Measurements from ENCODE around the gene KMT2D.
"Not testable (repeated sequence)": the region's sequence is repeated elsewhere in the genome, so short reads cannot be mapped to it uniquely, and the experiment has no call there.

Gene KMT2D

DNA sequence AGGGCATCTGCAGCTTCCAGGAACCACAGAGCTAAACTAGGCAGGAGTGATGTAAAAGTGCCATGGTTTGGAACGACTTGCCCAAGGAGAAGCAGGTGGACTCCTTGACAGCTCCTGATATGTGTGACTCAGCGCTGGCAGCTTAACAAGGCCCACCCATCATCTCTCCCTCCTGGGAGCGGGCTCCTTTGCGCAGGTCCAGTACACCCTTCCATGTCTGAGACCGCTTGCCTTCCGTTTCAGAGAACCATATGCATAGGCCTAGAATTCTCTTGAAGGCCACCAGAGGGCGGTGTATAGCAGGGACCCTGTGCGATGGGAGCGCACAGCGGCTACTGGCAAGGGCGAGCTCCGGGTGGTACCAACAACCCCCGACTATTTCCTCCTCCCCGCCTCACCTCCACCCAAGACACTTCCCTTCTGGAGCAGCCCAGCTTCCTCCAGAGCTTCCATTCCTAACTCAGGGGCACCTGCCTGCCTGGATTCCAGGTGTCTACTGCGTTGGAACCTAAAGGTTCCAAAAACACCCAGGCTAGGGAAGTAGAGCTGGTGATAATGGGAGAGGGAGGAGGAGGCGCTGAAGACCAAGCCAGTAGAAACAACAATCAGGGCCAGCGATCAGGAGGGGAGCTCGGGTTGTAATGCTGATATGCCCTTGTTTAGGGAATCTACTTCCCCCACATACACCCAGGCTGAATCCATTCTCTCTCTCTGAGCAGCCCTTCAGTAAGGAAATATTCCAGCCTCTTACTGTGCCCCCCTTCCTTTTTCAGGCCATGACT lies 27.7 kb upstream of the KMT2D start:
- peak; percentile 74 for DNase-seq (ENCODE audit: low read depth)

DNA sequence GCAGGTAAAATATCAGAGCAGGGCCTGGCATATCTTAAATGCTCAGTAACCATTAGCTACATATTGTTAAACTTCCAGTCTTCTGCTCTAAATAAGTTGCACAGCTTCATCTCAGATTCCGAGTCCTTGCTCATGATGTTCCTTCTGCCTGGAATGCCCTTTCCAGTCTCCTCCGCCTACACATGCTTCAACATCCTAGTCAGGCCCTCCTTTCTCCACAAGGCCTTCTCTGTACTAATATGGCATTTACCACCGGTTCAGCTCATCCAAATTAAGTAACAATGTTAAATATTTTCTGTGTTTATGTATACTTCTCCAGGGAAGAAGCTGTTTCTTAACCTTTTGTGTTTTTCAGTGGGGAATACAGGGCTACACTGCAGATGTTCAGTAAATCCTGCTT lies 25.5 kb upstream of the KMT2D start:
- peak; percentile 49 for DNase-seq (ENCODE audit: low read depth)

DNA sequence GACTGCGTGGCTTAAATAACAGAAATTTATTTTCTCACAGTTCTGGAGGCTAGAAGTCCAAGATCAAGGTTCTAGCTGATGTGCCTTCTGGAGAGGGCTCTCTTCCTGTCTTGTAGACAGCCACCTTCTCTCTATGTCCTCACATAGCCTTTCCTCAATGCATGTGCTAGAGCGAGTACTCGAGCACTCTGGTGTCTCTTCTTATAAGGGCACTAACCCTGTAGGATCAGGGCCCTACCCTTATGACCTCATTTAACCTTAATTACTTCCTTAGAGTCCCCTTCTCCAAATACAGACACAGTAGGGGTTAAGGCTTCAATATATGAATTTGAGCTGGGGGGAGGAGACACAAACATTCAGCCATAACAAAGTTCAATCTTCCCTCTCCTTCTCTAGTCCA lies 23.8 kb upstream of the KMT2D start:
- DNase-seq (ENCODE audit: low read depth), result no peak

DNA sequence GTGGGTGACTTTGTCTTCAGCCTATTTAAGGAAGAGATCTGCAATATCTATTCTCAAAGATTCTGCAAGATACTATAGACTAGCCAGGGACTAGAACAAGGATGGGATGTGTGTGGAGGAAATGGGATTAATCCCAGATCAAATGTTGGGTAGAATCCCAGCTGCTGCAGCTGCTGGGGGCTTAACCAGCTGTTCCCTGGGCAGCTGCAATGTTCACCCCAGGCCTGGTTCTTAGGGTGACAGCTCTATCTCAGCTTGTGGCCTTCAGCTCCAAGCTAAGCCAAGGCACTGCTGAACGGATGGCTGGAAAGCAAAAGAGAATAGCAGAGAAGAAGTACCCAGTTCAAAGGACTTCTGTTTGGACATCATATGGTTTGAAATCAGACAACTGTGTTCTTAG lies 19.2 kb upstream of the KMT2D start:
- DNase-seq (ENCODE audit: low read depth), result no peak

DNA sequence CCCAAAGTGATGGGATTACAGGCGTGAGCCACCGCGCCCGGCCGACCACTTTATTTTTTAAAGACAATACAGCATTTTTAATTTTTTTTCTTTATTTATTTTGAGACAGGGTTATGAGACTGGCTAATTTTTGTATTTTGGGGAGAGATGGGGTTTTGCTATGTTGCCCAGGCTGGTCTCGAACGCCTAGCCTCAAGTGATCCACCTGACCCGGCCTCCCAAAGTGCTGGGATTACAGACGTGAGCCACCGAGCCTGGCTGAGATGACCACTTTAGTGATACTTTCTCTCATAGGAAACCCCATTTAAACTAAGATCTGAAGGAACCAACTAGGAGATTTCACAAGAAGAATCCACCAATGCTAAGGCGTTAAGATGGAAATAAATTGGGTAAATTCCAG lies 10.4 kb upstream of the KMT2D start:
- no peak for DNase-seq (ENCODE audit: low read depth)

DNA sequence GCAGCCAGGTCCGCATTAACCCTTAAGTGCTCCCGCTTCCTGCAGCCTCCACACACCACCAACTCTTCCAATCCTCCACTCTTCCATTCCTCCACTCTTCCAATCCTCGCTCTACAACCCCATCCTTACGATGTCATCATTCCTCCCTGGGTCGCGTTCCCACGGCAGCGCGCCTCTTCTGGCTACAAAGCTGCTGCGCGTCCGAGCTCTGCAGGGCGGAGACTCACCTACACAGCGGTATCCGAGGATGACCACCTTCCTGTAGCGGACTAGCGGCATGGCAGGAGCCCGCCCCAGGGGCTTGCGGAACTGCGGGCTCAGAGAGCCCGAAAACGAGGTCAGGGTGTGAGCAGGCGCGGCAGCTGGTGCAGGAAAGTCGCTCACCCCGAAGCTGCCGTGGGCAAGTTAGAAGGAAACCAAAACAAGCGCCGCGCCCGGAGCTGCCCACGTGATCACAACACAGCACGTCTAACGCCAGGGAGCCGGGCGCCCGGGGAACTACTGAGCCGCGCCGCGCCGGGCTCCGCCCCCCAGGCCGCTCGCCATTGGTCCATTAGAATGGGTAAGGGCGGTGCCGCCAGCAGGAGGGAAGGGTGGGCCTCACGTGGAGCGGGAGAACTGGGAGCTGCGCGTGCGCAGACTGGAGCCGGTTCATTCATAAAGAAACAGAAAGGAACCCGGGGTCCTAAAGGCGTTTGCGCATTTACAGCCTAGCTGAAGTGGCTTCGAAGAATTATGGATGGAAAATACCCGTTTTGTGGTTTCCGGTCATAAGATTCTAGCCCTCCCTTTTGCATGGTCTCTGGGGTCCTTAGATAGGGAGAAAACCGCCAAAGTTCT lies 9.1 kb upstream of the KMT2D start, which contains the start of gene RHEBL1:
Gene RHEBL1 (minus strand): TSS at position 473 of the 840 bp plus-strand sequence. CDS start 194 bp downstream, at position 279.
- peak; percentile 93 for DNase-seq (ENCODE audit: low read depth)

DNA sequence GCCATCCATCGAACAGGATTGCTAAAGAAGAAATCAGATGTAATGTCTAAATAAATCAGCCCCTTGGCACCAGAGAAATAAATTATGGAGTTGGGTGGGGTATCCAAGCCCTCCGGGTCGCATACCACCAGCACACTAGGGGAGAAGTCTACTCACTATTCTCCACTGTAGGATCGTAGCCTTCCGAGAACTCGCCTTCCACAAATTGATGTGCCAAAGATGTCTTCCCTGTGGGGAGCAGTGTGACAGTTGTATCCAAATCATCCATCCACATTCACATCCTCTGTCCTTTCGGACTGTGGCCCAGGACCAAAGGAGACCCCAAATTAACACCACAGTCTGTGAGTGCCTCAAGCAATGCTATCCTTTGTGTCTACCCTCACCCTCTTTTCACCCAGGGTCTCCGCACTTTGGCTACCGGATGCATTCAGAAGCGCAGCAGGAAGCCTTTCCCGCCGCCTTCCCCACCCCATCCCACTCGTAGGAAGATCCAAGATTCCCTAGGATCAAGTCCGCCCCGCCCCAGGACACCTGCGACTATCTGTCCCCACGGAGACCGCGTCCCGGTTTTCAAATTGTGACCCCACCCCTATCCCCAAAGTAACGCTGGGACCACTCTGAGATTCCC lies 8.4 kb upstream of the KMT2D start:
- DNase-seq (ENCODE audit: low read depth), result no peak

DNA sequence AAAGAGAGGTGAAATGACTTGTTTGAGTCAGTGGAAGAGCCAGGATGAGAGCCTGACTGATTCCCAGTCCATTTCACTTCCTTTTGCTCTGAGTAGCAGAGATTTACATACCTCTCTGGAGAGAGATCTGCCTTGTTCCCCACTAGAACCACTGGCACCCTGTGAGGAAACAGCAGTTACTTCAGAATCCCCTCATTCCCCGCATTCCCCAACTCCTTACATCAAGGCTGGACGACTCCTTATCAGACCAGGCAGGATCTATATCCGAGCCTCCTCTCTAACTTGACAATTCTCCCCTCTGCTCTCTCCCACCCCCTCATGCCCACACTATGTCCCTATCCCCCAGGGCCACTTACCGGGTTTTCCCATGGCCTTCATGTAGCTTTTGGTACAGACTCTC lies 5.5 kb upstream of the KMT2D start:
- DNase-seq (ENCODE audit: low read depth), result no peak

DNA sequence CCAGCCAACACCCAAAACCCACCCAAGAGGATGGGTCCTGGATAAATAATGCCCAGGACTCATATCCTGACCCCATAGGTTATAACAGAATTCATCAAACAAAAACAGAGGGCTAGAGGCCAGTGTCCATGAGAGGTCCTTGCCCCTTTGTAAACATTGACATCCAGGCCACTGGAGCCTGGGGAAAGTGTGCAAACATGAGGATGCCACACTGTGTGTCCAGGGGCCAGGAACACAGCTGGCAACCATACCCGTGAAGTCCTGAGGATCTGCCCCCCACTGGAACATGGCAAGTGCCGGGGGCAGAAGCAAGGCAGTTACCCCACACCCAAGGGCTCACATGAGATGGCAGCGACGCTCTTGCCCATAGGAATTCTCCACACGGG lies 4.2 kb upstream of the KMT2D start:
- no peak for DNase-seq (ENCODE audit: low read depth)

DNA sequence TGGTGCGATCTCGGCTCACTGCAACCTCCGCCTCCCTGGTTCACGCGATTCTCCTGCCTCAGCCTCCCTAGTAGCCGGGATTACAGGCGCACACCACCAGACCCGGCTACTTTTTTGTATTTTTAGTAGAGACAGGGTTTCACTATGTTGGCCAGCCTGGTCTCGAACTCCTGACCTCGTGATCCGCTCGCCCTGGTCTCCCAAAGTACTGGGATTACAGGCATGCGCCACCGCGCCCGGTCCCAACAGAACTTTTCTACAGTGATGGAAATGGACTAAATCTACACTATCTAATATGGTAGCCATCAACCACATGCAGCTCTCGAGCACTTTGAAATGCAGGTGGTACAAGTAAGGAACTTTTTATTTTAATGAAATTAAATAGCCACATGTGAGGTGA lies 1.3 kb upstream of the KMT2D start:
- DNase-seq (ENCODE audit: low read depth), result not testable (repeated sequence)

DNA sequence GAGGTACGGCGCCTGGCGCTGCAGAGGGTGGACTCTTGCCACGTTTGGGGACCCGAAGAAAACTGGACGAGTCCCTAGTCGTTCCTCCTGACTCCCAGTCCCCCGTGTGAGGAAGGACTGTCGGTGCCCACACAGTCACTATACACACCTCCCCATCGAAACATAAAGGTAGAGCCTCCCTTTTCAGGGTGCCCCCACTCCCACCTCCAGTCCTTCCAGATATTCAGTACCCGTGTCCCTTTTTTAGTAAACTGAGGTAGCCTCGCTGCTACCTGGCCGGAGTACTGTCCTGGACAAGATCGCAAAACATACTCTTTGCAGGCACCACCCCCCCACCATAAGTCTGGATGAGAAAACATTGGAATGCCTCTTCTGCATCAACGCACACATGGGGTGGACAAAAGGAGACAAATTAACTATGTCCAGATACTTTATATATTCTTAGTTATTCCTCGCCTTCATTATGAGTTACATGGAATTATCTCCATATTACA lies 610 bp upstream of the KMT2D start:
- no peak for DNase-seq (ENCODE audit: low read depth)

DNA sequence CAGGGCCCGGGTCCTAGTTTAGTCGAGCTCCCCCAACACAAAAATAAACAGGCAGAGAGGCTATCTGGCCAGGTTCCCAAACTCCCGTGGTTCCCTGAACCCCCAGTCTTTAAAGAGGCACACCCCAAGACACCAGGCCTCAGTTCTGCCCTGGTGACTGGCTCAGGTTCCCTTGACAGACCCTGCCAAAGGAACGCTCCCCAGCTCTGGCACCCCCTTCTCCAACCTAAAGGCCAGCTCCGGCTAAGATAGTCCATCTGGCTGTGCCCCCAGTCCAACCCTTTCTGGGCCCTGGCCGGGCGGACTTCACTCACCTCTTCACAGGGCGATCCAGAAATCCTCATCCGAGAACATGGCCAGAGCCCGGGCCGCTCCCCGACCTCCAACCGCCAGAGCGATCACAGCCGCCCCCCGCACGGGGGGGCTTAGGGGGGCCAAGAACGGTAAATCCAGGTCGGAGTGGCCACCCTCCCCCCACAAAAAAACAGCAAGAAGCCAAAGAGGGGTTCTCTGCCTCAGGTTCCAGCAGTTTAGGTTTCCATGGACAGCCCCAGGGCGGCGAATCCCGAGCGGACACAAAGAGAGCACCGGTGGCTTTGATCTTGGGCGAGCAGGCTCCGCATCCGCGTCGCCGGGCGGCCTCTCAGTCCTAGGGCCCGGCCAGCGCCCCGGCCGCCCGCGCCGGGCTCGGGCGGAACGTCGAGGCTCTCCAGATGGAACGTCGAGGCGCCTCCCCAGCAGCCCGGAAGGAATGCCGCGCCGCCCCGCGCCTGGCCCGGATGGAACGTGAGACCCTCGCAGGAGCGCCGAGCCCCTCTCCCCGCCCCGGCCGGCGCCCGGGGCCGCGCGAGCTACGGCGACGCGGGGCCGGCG lies 1.1 kb downstream of the KMT2D start:
- no peak for DNase-seq (ENCODE audit: low read depth)

DNA sequence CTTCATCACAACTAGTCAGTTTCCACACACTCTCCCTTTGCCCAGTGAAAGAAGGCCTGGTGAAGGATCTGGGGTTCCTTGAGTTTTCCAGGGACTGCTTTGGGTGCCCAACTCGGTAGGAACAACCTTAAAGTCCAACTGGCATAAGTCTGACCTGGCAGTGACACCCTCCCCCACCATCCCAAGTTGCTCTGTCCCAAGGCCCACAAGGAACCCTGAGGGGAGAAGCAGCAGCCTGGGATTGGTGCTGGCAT lies 1.6 kb downstream of the KMT2D start:
- DNase-seq (ENCODE audit: low read depth), result no peak

DNA sequence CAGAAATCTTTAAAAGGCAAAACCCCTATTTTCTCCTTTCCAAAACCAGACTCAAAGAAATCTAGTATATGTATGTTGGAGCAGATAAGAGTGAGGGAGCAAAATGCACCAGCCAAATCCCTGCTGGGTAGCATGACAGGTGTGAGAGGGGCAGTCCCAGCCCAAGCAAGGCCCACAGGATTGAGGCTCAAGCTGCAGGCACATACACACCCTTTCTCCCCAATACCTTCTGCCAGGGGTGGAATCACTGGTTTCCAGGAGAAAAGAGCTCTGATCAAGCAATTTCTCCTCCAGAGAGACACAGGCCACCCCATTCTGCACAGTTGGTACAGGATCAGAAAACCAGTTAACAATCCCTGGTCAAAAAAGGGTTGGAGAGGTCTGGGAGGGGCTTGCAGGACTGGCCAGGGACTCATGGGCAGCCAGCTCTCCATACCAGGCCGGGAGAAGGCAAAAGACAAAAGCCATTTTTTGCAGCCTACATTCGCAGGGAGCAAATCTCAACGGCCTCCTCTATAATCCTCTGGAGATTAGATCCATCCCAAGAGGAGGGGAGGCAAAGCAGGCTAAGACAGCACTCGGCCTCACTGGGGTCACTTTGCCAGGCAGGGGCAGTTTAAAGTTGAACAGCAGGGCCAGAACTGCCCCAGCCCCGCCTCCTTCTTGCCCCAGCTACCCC lies 2.1 kb downstream of the KMT2D start:
- no peak for DNase-seq (ENCODE audit: low read depth)

DNA sequence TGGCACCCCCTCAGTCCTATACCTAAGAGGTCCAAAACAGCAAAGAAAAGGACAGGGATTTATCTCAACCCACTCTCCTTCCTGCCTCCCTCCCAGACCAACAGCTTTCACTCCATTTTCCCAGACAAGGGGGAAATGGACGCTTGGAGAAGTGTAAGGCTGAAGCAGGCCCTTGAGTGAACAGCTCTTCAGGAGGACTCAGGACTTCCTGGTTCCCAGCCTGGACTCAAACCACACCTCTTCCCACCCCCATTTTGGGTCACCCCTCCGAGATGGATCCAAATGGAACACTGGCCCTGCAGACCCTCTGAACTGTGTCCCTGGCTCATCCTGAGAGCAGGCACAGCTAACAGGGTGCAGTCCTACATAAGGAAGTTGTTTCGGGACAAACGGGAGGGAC lies 2.7 kb downstream of the KMT2D start:
- DNase-seq (ENCODE audit: low read depth), result no peak

DNA sequence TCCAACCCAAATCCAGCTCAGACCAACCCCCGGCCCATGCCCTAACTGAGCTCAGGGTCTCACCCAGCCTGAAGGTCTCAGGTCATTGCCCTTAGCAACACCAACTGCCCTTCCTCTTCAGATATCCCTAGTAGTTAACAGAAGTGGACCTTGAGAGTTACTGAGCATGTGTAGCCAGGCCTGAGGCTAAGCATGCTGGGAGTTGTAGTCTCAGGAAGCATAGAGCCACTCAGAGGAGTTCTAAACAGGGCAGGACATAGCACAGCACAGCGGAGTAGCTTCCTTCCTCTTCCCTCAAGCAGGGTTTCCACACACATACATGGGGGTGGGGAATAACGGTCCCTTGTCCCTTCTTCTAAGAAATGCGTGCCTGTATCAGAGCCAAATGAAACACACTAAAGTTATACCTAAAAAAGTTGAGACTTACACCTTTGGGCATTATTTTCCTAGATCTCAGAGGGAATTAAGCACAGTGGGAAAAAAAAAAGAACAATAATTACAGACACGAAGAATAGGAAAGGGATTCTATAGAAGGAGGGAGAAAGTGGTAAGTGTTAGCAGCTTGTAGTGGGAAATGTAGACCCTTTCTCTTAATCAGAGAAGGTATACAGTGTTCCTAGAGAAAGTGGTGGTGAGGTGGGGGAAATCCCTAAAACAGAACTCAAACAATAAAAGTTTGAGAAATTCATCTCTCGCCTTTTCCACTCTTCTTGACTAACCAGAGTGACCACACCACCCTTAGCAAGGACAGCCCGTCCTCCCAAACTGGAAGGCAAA lies 4.4 kb downstream of the KMT2D start:
- peak; percentile 79 for DNase-seq (ENCODE audit: low read depth)

DNA sequence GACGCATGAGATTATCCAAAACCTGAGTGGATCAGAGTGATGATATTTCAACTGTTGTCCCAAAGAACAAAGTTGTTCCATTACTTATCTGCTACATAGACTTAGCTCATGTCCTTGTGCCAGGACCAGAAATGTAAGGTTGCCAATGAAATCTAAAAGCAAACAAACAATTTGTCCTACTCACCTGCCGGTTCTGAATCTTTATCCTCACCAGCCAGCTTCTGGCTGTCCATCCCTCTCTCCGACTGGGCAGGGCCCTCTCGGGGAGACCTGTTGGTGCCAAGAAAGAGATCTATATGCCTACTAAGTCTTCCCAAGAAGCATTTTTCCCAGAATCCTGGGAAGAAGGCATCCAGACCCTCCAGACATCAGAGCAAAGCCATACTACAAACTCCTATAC lies 5.5 kb downstream of the KMT2D start:
- no peak for DNase-seq (ENCODE audit: low read depth)

DNA sequence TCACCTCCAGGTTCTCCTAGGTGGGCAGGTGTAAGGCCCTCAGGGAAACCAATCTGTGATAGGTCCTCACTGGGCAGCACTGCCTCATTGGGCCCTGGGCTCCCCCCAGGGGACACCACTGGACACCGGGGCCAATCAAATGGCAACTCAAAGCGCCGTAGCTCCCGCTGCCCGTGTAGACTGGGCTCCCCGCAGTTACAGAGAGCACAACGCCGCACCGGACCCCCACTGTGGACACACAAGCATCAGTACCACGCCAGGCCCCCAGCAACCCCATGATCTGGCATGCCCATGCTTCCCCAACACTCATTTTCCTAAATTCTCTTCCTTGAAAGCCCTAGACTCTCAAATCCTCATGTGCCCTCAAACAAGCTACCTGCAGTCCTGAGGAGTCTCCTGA lies 6.1 kb downstream of the KMT2D start:
- DNase-seq (ENCODE audit: low read depth), result no peak

DNA sequence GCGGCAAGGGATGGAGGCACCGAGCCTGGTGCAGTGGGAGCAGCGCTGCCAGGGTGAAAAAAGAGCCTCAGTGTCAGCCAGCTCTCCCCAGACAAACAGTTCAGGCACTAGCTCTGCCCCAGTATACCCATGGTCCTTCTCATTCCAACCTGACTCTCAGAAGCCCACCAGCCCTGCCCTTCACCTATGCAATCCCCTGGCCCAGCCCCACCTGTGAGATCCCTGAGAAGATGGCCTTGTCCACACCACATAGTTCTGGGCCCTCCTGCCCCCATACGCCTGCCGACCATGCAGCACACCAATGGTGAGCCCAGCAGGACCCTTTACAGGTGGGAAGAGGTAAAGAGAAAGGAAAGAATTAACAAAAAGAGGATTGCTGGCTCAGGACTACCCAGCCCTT lies 6.5 kb downstream of the KMT2D start:
- DNase-seq (ENCODE audit: low read depth), result no peak

DNA sequence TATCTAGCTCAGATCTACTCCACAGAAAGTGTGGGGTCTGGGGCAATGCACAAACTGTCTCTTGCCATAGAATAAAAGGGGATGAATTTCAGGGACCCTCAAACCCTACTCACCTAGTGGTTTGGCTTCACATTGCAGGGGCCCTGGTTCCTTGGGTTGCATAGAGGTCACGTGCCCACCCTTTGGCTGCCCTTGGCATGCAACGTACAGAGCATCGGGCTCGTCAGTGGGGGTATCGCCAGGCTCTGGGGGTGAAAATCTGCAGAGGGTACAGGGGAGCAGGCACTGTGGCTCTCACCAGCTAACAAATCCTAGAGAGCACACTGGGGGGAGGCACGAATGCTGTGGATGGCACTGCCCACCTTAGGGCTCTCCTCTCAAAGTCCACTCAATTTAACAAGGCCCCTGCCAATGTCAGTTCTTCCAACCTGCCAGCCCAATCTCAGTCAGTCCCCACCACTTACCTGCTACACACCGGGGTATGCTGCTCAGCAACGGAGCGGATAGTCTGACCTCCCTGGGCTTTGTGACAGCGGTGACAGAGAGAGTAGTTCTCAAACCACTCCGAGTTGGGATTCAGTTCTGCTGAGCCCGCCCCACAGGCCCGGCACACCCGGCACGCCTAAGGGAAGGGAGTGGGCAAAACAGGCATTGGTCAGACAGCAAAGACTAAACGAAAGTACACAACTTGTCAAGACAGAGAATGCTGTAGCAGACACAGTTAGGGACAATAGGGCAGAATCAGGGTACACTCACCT lies 8.0 kb downstream of the KMT2D start:
- no peak for DNase-seq (ENCODE audit: low read depth)

All from fibroblast of gingiva (primary cell).